Aorta (tissue), 5 donors: ENCODE results near the gene SRRM2. TPM values are rescaled to one million over a fixed set of nuclear protein-coding genes. Genes with fewer than 3 reads are reported as not detected.

Experiments
- ATAC-seq: fragments of 200-7000 bp; cut with Tn5 transposase; one replicate; pipeline ENCODE4 v1.9.1; 2022; ENCODE audit warnings: moderate library complexity; ENCODE audit not compliant: low FRiP score
- DNase-seq, 2 donors: peaks; one replicate each; pipeline ENCODE4 v3.0.0-alpha.2; 2020
- H3K27ac ChIP-seq, 2 donors: one replicate each; pipeline ENCODE4 v1.5.1; 2013; ENCODE audit warnings: low read length in 2 of 2, mild to moderate bottlenecking in 2 of 2, moderate library complexity in 2 of 2, control low read depth in 1 of 2, inconsistent platforms in 1 of 2, low read depth in 1 of 2
- H3K27me3 ChIP-seq, 2 donors: one replicate each; pipeline ENCODE4 v1.6.1; 2013; ENCODE audit warnings: control low read depth in 1 of 2, low read length in 1 of 2, mild to moderate bottlenecking in 1 of 2, moderate library complexity in 1 of 2; ENCODE audit not compliant: insufficient read depth in 2 of 2, control insufficient read depth in 1 of 2
- H3K36me3 ChIP-seq, 2 donors: one replicate each; pipeline ENCODE4 v1.6.1; 2013; ENCODE audit warnings: control low read depth in 1 of 2, low read length in 1 of 2, mild to moderate bottlenecking in 1 of 2; ENCODE audit not compliant: insufficient read depth in 2 of 2, control insufficient read depth in 1 of 2
- H3K4me1 ChIP-seq, 2 donors: one replicate each; pipeline ENCODE4 v1.6.1; 2013; ENCODE audit warnings: low read length in 2 of 2, control low read depth in 1 of 2, mild to moderate bottlenecking in 1 of 2, moderate library complexity in 1 of 2; ENCODE audit not compliant: insufficient read depth in 2 of 2, control insufficient read depth in 1 of 2
- H3K4me3 ChIP-seq, 2 donors: one replicate each; pipeline ENCODE4 v1.5.1; 2013; ENCODE audit warnings: low read length in 2 of 2, control low read depth in 1 of 2, mild to moderate bottlenecking in 1 of 2
- H3K9me3 ChIP-seq: one replicate; pipeline ENCODE4 v1.6.1; 2013; ENCODE audit warnings: mild to moderate bottlenecking, low read length; ENCODE audit not compliant: control insufficient read depth
- WGBS, 2 donors: extraction: QIAGEN DNeasy Blood & Tissue Kit; methylation state at CpG; one replicate each; pipeline ENCODE4 v1.1.7; 2013; 5-methylcytosine and 5-hydroxymethylcytosine counted together
- intact Hi-C, 2 donors: fragments of 100-400 bp; cut with DNase I; formaldehyde crosslinking; loops; one replicate each; pipeline versions ENCODE4 v1.14.2 to v1.15.0; 2022
- polyA plus RNA-seq, 2 donors: library from polyadenylated mRNA; stranded (reverse); fragments of 200-250 nt; gene quantifications; one replicate each; pipeline ENCODE4 v1.2.3, GENCODE V29; 2013
- total RNA-seq, 2 donors: library from RNA; stranded (reverse); fragmentation: NEBNext Ultra II Directional; extraction: Animal tissue kit (Norgen Biotek cat#: 25700); gene quantifications; one replicate each; pipeline ENCODE4 v1.2.1, GENCODE V29; 2021
- donor health status: healthy with polysubstance abuse.
- donor health status: Bipolar disorder and iron deficiency.
- donor health status: DM: no; HTN: no; CAD: no.
- donor health status: DM: no; HTN: no; CAD: no.
- donor health status: DM: yes; HTN: yes; CAD: no.

Gene SRRM2
- total and polyA plus RNA-seq, 4 donors, result 194 to 946 (median 634) TPM

DNA sequence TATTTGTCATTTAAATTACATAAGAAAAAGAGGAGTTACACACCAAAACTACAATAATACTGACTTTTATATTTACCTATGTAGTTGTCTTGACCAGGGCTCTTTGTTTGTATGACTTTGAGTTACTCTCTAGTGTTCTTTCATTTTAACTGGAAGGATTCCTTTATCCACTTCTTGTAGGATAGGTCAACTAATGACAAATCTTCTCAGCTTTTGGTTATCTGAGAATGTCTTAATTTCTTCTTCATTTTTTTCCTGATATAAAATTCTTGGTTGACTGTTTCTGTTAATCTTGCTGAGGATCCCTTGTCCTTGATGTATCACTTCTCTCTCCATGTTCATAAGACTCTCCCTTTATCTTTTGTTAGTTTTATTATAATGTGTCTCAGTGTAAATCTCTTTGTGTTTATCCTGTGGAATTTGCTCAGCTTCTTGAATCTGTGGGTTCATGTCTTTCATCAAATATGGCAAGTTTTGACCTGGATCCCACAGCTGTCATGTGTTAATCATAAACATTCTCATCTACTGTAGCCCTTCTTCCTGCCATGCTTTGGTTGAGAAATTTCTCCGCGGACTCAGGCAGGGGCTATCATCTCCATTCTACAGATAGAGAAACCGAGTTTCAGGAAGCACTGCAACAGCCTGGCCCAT lies 51.2 kb downstream of the SRRM2 start:
- H3K27ac ChIP-seq, result no peak overlapping the region
- WGBS, 2 donors, result 79 to 81% methylated on average over 3 of the region's 3 CpGs
- H3K36me3 ChIP-seq, result no peaks in the 10 kb centered on the region
- no peaks in the 10 kb centered on the region for H3K27me3 ChIP-seq
- DNase-seq, result peak in 1 of 2 donors; percentile 12
- no peaks in the 10 kb centered on the region for H3K4me1 ChIP-seq
- no peak for ATAC-seq
- no peak overlapping the region for H3K4me3 ChIP-seq
- peaks cover 8% of the 10 kb centered on the region for H3K9me3 ChIP-seq
- intact Hi-C loops, result no loop called here

DNA sequence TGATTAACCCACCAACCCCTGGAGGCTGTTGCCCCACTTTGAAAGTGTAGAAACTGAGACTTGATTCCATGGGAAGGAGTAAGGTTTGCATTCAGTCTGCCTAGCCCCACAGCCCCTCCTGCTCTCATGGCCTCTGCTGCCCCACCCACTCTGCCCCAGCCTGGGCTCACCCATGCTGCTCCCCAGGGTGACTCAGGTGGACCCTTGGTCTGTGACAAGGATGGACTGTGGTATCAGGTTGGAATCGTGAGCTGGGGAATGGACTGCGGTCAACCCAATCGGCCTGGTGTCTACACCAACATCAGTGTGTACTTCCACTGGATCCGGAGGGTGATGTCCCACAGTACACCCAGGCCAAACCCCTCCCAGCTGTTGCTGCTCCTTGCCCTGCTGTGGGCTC lies 52.3 kb downstream of the SRRM2 start:
- DNase-seq, result peak in 1 of 2 donors; percentile 28
- ATAC-seq, result no peak
- Histone ChIP-seq H3K9me3 (peaks cover 8% of the 10 kb centered on the region), H3K4me1 (no peaks in the 10 kb centered on the region), H3K36me3 (no peaks in the 10 kb centered on the region), H3K27me3 (no peaks in the 10 kb centered on the region), H3K27ac (no peak overlapping the region), H3K4me3 (no peak overlapping the region)
- intact Hi-C loops, result no loop called here
- 91 to 96% methylated on average over 4 of the region's 4 CpGs for WGBS, 2 donors

DNA sequence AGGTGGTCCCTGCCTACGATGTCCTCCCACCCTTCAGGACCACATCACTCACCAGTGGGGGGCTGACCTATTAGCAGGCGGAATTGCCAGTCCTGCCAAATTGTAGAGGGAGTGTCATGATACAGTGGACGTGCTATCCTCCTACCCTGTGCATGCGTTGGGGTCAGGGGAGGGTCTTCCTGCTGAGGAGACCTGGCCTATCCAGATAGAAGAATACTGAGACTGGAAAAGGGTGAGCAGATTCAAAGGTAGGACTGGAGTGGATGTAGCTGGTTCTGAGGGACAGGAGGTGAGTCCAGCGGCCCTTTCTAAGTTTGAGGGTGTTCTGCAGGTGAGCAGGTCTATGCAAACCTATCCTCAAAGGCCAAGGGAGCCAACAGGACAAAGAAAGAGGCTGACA lies 53.8 kb downstream of the SRRM2 start:
- H3K4me3 ChIP-seq, result no peak overlapping the region
- H3K27ac ChIP-seq, result no peak overlapping the region
- peaks cover 8% of the 10 kb centered on the region for H3K9me3 ChIP-seq
- WGBS, 2 donors, result 69% methylated on average over 5 of the region's 5 CpGs
- intact Hi-C loops, result no loop called here
- no peaks in the 10 kb centered on the region for H3K36me3 ChIP-seq
- DNase-seq (peak; percentile 4 to 38), ATAC-seq (no peak)
- H3K4me1 ChIP-seq, result no peaks in the 10 kb centered on the region
- no peaks in the 10 kb centered on the region for H3K27me3 ChIP-seq

DNA sequence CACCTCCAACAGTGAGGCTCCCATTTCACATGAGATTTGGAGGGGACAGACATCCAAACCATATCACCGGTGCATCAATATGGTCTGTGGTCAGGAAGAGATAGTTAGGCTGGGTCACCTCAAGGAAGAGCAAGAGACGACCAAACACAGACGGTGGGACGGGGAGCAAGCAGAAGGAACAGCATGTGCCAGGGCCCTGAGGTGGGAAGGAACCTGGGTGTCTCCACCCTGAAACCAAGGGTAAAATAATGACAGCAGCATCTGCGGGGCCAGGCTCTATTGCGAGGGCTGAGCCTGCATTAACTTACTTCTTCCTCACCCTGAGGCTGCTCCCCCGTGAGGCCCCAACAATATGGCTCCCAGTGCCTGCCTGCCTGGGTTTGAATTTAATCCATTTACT lies 55.7 kb downstream of the SRRM2 start:
- Histone ChIP-seq H3K4me1 (no peaks in the 10 kb centered on the region), H3K9me3 (peaks cover 8% of the 10 kb centered on the region), H3K36me3 (no peaks in the 10 kb centered on the region), H3K27ac (no peak overlapping the region), H3K27me3 (no peaks in the 10 kb centered on the region), H3K4me3 (no peak overlapping the region)
- ATAC-seq, result no peak
- 87% methylated on average over 7 of the region's 7 CpGs for WGBS, 2 donors
- DNase-seq, result peak; percentile 9 to 30
- intact Hi-C loops, result no loop called here

DNA sequence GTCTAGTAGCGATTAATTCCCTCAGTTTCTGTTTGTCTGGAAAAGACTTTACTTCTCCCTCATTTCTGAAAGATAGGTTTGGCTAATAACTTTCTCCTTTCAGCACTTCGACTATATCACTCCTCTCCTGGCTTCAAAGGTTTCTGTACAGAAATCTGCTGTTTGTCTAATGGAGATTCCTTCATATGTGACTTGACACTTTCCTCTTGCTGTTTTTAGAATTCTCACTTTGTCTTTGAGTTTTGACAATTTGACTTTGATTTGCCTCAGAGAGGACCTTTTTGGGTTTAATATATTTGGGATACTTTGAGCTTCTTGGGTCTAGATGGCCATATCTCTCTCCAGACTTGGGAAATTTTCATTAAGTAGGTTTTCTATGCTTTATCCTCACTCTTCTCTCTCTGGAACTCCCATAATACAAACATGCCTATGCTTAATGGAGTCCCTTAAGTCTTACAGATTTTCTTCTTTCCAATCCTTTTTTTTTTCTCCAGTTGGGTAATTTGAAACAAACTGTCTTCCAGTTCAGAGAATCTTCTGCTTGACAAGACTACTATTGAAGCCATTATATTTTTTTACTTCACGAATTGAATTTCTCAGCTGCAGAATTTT lies 56.8 kb downstream of the SRRM2 start:
- H3K36me3 ChIP-seq, result no peaks in the 10 kb centered on the region
- 75 to 76% methylated on average over 3 of the region's 3 CpGs for WGBS, 2 donors

DNA sequence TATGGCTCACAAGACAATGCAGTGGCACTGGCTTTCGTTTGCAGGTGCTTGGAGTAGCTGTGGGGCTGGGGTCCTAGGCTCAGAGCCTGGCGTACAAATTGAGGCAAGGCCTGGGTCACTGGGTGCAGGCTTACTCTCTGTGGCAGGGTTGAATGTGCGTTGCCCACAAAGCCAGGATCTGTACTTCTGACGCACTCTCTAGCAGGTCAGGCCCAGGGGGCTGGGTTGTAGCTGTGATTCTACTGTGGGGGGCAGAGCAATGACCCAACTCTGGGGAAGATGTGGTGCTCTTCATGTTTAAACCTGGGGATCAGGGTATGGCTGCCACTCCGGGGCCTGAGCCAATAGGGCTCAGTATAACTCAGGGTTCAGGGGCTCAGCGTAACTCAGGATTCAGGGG lies 58.2 kb downstream of the SRRM2 start:
- Histone ChIP-seq H3K4me3 (no peak overlapping the region), H3K4me1 (no peaks in the 10 kb centered on the region), H3K36me3 (no peaks in the 10 kb centered on the region), H3K9me3 (no peaks in the 10 kb centered on the region), H3K27me3 (no peaks in the 10 kb centered on the region), H3K27ac (no peak overlapping the region)
- WGBS, 2 donors, result 81 to 83% methylated on average over 6 of the region's 6 CpGs
- ATAC-seq (no peak), DNase-seq (peak; percentile 28 to 60)
- intact Hi-C loops, result no loop called here

More for the DNA sequence above, 56.8 kb downstream of the SRRM2 start:
- H3K9me3 ChIP-seq, result peaks cover 4% of the 10 kb centered on the region
- no peak overlapping the region for H3K27ac ChIP-seq
- no peaks in the 10 kb centered on the region for H3K4me1 ChIP-seq
- ATAC-seq, result no peak
- intact Hi-C loops, result no loop called here
- H3K4me3 ChIP-seq, result no peak overlapping the region
- H3K27me3 ChIP-seq, result no peaks in the 10 kb centered on the region
- DNase-seq, result no peak

DNA sequence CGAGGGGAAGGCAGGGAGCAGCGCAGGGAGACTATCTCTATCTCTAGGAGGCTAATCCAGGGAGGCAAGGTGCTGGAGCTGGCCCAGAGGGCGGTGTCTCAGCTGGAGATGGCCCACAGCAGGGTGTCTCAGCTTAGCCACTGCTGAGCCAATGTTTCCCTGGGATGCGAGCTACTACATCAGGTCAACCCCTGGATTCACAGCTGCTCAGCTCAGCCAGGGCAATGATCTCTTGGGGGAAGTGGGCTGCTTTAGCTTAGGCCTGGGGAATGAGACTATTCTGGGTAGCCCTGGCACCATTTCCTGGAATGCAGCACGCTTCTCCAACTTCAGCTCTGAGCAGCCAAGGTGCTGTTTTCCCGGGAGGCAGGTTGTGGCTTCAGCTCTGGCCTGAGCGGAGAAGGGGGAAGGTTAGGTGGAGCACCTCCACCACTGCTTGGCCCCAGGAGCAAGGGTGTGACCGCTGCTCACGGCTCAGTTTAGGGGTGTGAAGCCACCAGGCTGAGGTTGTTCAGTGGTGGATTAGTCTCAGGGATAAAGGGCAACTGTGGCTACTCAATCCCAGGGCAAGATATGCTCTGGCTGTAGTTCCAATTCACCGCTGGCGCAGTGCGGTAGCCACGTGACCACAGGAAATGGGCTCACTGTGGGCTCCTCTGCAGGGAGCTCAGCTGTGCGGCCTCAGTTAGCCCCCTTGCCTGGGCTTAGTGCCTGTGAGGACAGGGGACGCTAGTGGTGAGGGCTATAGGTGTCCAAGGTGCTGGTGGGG lies 59.4 kb downstream of the SRRM2 start:
- no peak overlapping the region for H3K4me3 ChIP-seq
- DNase-seq (peak; percentile 30 to 40), ATAC-seq (no peak)
- no peaks in the 10 kb centered on the region for H3K27me3 ChIP-seq
- H3K9me3 ChIP-seq, result no peaks in the 10 kb centered on the region
- intact Hi-C loops, result no loop called here
- 42 to 48% methylated on average over 15 of the region's 15 CpGs for WGBS, 2 donors
- no peaks in the 10 kb centered on the region for H3K4me1 ChIP-seq
- no peak overlapping the region for H3K27ac ChIP-seq
- no peaks in the 10 kb centered on the region for H3K36me3 ChIP-seq

DNA sequence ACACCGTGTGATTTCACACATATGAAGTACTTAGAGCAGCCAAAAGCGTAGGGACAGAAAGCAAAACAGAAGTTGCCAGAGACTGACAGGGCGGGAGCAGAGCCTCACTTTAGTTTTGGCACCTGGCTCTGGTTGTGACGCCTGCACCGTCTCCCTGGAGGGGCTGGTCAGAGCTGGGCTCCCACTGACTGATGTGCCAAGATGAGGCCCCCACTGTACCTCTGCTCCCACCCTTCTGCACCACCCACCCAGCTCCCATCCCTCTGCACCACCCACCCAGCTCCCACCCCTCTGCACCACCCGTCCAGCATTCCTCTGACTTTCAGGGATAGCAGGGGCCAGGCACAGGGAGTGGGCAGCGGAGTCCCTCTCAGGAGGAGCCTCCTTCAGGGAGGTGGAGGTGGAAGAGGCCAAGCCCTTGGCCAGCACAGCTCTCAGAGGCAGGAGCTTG lies 61.4 kb downstream of the SRRM2 start:
- DNase-seq (peak; percentile 30 to 49), ATAC-seq (no peak)
- Histone ChIP-seq H3K27ac (no peak overlapping the region), H3K9me3 (peaks cover 1% of the 10 kb centered on the region), H3K4me1 (no peaks in the 10 kb centered on the region), H3K27me3 (no peaks in the 10 kb centered on the region), H3K4me3 (no peak overlapping the region), H3K36me3 (no peaks in the 10 kb centered on the region)
- intact Hi-C loops, result no loop called here
- 35 to 39% methylated on average over 7 of the region's 7 CpGs for WGBS, 2 donors
